GM18499 (cell line): ENCODE results near the gene TMPRSS9.
"Not testable (repeated sequence)": the region's sequence is repeated elsewhere in the genome, so short reads cannot be mapped to it uniquely, and the experiment has no call there.

Experiments
- ATAC-seq: cut with Tn5 transposase; IDR thresholded peaks from one replicate; pipeline ENCODE4 v1.9.1; 2021; ENCODE audit warnings: moderate number of reproducible peaks; ENCODE audit not compliant: insufficient read depth, unreplicated experiment

TMPRSS9 gene

DNA sequence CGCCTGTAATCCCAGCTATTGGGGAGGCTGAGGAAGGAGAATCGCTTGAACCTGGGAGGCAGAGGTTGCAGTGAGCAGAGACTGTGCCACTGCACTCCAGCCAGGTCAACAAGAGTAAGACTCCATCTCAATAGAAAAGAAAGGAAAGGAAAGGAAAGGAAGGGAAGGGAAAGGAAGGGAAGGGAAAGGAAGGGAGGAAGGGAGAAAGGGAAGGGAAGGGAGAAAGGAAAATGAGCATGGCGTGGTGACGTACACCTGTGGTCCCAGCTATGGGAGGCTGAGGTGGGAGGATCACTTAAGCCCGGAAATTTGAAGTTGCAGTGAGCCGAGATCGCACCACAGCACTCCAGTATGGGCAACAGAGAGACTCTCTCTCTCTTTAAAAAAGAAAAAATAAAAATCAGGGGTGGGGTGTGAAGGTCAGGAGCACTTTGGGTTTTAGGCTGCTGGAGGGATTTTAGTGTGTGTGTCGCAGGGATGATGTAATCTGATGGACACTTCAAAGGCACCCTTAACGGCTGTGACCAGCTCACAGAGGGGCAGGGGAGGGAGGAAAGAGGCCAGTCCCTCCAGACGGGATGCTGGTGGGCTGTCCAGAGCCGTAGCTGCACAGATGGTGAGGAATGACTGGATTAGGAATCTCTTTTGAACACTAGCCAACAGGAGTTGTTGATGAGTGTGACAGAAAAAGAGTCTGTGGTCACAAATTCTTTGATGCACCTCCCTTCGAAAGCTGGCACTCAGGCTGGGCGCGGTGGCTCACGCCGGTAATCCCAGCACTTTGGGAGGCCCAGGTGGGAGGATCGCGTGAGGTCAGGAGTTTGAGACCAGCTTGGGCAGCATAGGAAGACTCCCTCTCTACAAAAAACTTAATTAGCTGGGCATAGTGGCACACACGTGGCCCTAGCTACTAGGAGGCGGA is 27.6 kb downstream of the TMPRSS9 start:
- ATAC-seq: no peak

DNA sequence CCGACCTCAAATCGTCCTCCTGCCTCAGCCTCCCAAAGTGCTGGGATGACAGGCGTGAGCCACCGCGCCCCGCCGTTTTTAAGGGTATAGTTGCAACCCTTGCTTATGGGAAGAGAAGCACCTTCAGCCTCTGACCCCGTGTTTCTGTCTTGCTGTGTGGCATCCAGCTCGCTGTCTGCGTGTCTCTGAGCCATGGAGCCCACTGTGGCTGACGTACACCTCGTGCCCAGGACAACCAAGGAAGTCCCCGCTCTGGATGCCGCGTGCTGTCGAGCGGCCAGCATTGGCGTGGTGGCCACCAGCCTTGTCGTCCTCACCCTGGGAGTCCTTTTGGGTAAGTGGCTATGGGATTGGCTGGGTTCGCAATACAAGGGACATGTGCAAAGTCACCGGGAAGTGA is 29.5 kb downstream of the TMPRSS9 start:
- ATAC-seq: no peak

DNA sequence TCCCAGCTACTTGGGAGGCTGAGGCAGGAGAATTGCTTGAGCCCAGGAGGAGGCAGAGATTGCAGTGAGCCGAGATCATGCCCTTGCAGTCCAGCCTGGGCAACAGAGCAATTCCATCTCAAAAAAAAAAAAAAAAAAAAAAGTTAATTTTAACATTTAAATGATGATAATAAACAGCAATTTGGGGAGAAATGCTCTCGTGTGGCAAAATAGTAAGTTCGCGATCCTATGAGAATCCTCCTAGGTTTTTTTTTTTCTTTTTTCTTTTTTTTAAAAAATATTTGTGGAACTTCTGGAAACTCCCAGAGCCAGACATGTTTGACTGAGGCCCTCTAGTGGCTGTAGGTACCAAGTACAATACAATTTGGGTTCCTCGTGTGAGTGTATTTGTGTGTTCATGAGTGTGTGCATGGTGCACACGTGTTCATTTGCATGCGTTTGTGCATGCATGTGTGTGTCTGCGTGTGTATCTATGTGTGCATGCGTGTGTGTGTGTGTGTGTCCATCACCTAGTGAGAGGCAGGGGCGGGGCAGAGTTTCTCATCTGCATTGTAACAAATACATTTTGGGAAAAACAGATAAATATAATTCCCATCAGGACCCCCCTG is 31.2 kb downstream of the TMPRSS9 start:
- ATAC-seq: no peak

DNA sequence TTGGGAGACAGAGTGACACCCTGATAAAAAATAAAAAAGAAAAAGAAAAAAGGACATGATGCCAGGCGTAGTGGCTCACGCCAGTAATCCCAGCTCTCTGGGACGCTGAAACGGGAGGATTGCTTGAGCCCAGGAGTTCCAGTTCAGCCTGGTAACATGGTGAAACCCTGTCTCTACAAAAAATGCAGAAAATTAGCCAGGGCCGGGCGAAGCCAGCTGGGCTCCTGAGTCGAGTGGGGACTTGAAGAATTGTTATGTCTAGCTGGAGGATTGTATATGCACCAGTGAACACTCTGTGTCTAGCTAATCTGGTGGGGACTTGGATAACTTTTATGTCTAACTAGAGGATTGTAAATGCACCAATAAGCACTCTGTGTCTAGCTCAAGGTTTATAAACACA is 32.3 kb downstream of the TMPRSS9 start:
- no peak for ATAC-seq

DNA sequence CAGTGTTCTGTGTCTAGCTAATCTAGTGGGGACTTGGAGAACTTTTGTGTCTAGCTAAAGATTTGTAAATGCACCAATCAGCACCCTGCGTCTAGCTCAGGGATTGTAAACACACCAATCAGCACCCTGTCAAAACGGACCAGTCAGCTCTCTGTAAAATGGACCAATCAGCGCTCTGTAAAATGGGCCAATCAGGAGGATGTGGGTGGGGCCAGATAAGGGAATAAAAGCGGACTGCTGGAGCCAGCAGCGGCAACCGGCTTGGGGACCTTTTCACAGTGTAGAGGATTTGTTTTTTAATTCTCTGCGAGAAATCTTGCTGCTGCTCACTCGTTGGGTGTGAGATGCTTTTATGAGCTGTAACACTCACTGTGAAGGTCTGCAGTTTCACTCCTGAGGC is 32.8 kb downstream of the TMPRSS9 start:
- ATAC-seq: not testable (repeated sequence)

DNA sequence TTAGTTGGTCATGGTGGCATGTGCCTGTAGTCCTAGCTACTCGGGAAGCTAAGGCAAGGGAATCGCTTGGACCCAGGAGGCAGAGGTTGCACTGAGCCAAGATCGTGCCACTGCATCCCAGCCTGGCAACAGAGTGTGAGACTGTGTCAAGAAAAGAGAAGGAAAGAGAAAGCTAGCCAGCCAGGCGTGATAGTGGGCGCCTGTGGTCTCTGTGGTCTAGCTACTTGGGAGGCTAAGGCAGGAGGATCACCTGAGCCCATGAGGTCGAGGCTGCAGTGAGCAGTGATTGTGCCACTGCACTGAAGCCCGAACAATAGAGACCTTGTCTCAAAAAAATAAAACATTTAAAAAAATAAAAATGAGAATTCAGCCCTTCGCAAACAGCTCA is 34.0 kb downstream of the TMPRSS9 start:
- ATAC-seq: no peak

DNA sequence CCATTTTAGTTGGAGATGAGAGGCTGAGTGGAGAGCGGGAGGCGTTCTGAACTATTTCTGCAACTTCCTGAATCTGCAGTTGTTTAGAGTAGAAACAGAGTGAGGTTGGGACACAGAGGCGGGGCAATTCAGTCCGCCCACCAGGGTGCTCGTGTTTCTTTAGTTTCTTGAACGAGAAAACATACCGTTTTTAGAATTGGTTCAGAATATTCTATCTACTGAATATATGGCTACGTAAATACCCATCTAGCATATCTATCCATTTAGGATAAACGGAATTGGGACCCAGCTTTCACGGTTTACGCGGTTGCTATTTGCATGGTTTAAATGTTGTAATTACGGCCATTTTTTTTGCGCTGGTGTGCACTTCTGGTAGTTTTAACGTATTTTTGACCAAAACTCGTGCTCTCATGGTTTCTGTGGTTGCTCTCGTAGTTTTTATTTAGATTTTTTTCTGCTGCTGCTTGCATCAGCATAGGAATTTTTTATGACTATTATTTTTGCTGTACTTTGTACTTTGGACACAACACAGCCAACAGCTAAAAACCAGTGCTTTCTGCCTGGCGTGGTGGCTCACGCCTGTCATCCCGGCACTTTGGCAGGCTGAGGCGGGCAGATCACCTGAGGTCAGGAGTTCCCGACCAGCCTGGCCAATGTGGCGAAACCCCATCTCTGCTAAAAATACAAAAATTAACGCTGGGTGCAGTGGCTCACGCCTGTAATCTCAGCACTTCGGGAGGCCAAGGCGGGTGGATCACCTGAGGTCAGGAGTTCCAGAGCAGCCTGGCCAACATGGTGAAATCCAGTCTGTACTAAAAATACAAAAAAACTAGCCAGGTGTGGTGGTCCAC is 34.6 kb downstream of the TMPRSS9 start:
- ATAC-seq: no peak

DNA sequence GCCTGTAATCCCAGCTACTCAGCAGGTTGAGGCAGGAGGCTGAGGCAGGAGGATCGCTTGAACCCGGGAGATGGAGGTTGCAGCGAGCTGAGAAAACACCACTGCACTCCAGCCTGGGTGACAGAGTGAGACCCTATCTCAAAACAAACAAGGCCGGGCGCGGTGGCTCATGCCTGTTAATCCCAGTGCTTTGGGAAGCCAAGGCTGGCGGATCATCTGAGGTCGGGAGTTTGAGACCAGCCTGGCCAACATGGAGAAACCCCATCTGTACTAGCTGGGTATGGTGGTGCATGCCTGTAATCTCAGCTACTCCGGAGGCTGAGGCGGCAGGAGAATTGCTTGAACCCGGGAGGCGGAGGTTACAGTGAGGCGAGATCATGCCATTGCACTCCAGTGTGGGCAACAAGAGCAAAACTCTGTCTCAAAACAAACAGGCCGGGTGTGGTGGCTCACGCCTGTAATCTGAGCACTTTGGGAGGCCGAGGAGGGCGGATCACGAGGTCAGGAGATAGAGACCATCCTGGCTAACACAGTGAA is 35.3 kb downstream of the TMPRSS9 start:
- not testable (repeated sequence) for ATAC-seq

DNA sequence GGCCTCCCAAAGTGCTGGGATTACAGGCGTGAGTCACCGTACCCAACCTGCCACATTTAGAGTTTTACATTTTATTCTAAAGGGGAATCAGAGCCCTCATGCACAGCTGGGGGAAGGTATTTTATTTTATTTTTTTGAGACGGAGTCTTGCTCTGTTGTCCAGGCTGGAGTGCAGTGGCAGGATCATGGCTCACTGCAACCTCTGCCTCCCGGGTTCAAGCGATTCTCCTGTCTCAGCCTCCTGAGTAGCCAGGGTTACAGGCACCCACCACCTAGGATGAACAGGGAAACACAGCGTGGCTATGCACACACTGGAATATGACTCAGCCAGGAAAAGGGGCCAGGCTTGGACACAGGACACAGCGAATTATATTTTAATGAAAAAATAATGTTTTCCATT is 37.1 kb downstream of the TMPRSS9 start:
- not testable (repeated sequence) for ATAC-seq

DNA sequence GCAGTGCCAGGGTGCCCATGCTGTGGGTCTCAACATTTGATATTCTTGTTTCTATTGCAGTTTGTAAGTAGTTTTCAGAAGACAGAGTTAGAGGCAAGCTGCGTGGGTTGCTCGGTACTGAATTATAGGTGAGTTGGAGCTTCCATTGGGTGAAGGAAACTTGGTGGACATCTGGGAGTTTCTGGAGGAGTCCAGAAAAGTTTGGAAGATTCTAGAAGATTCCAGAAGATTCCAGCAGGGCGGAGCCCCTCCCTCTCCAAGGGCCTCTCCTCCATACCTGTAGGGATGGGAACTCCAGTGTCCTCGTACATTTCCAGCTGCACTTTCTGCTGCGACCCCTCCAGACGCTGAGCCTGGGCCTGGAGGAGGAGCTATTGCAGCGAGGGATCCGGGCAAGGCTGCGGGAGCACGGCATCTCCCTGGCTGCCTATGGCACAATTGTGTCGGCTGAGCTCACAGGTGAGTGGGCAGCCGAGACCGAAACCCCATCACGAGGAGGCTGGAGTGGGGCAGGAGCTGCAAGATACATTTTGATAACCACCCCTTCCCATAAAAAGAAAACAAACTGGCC is 38.8 kb downstream of the TMPRSS9 start:
- ATAC-seq: no peak

DNA sequence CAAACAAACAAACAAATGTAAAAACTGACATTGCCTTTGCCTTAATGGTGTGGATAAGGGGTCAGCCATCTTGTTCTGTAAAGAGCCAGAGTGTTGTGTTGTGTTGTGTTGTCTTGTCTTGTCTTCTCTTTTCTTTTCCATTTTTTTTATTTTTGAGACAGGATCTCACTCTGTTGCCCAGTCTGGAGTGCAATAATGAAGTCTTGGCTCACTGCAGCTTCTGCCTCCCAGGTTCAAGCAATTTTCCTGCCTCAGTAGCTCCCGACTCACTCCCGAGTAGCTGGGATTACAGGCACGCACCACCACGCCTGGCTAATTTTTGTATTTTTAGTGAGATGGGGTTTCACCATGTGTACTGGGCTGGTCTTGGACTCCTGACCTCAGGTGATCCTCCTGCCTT is 39.5 kb downstream of the TMPRSS9 start:
- no peak for ATAC-seq

DNA sequence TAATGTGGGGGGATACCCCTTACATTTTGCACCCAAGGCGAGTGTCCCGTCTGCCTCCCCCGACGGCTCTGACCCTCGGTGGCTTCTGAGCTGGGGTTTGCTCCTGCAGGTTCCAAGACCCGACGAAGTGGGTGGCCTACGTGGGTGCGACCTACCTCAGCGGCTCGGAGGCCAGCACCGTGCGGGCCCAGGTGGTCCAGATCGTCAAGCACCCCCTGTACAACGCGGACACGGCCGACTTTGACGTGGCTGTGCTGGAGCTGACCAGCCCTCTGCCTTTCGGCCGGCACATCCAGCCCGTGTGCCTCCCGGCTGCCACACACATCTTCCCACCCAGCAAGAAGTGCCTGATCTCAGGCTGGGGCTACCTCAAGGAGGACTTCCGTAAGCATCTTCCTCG is 48.2 kb downstream of the TMPRSS9 start:
- ATAC-seq: no peak

DNA sequence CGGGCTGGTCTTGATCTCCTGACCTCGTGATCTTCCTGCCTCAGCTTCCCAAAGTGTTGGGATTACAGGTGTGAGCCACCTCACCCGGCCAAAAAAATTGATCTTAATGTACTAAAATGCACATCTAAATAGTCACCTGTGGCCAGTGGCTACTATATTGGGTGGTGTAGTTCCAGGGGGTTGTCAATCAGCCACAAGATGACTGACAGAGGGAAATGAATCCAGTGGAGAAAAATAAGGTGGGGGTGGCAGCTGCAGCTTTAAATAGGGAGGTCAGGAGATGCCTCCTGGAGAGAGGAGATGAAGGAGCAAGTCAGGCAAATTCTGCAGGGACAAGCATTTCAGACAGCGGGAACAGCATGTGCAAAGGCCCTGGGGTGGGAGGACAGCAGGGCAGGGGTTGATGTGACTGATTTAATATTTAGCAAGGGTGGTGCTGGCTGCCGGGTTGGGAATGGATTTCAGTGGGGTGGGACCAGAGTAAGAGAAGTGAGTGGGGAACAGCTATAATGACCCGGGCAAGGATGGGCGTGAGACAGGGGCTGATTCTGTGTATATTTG is 49.4 kb downstream of the TMPRSS9 start:
- no peak for ATAC-seq

DNA sequence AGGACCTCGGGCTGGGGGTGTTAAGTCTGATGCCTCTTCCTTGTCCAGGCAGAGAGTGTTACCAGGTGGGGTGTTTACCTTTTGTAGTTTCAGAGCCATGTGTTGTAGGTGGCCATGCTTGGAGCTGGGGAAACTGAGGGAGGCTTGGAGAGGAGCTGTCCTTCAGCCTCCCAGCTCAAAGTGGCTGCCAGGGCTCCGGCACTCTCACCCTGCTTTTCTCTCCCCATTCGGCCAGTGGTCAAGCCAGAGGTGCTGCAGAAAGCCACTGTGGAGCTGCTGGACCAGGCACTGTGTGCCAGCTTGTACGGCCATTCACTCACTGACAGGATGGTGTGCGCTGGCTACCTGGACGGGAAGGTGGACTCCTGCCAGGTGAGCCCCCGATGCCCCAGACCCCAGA is 50.0 kb downstream of the TMPRSS9 start:
- no peak for ATAC-seq

DNA sequence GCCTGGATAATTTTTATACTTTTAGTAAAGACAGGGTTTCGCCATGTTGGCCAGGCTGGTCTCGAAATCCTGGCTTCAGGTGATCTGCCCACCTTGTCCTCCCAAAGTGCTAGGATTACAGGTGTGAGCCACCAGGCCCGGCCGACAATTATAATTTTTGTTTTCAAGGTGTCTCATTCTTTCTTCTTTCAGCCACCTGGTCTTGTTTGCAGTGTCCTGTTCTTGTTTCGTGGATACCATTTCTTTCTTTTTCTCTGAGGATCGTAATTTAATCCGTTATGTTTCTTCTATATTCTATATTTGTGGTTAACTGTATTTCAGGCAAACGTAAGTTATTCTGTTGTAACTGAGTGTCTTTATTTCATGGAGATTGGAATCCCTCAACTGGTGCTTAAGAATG is 51.6 kb downstream of the TMPRSS9 start:
- no peak for ATAC-seq

DNA sequence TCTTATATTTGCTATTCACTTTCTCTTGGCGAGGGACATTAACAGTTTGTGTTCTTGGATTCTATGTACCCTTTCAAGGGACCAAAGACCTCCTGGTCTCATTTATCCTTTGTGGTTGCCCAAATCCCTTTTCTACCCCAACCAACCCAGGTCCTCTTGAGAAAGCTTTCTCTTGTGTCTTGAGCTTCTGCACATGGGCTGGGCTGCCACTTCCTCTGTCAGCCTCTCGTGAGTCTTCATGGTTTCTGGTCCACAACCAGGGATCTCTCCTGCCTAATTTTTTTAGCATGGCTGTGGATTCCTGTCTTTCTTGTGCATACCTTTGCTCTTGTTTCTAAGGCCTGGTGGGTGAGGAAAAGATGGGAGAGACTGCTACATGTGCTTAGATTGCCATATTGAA is 52.4 kb downstream of the TMPRSS9 start:
- ATAC-seq: no peak

DNA sequence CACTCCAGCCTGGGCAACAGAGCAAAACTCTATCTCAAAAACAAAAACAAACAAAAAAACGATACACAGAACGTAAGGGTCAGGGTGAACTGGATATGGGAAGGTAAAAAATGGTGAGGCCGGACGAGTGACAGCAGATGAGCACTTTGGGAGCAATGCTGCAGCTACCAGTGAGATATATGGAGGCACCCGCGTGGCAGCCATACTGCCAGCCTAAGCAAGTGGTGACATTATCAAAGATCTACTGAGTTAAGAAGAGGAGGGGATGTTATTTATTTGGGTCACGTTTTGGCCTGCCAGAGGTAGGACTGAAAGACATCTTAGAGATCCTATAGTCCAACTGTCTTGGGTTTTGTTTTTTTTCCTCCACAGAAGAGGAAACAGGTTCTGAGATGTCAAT is 53.1 kb downstream of the TMPRSS9 start:
- no peak for ATAC-seq

DNA sequence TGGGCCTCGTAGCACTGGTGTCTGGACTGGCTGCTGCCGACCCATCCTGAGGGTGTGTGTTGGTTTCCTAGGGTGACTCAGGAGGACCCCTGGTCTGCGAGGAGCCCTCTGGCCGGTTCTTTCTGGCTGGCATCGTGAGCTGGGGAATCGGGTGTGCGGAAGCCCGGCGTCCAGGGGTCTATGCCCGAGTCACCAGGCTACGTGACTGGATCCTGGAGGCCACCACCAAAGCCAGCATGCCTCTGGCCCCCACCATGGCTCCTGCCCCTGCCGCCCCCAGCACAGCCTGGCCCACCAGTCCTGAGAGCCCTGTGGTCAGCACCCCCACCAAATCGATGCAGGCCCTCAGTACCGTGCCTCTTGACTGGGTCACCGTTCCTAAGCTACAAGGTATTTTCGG is 53.6 kb downstream of the TMPRSS9 start:
- no peak for ATAC-seq

DNA sequence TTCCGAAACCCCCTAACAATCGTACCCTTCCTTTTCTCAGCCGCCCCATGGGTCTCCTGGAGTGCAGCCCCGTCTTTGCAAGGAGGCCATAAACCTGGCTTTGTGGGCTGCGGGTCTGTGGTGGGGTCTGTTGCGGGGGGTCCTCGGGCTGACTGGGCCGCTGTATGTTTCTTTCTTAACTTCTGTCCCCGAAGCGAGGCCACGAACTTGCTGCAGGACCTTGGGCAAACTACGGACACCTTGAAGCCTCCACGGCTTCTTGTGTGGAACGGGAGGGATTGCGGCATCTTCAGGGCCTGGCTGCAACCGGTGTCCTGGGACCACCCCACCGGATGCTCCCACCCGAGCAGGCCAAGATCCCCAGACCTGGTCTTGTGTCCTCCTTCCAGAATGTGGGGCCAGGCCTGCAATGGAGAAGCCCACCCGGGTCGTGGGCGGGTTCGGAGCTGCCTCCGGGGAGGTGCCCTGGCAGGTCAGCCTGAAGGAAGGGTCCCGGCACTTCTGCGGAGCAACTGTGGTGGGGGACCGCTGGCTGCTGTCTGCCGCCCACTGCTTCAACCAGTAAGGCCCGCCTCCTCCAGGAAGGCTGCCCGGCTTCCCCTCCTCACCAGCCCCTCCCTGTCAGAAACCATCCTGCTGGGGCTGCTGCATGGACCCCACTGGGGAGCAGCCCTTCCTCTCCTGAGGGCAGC is 55.4 kb downstream of the TMPRSS9 start:
- ATAC-seq: no peak

DNA sequence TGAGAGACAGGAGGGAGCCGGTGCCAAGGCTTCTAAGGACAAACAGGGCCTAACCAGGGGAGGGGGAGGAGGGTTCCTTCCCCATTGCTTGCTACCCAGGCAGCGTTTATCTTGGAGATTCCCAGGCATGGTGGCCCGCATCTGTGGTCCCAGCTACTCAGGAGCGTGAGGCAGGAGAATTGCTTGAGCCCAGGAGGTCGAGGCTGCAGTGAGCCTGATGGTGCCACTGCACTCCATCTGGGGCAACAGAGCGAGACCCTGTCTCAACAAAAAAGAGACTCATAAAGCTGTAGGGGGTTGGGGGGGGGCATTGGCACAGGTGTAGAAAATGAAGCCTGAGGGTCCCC is 55.9 kb downstream of the TMPRSS9 start:
- no peak for ATAC-seq
